Bone marrow (tissue), 2 donors: Measurements from ENCODE around the gene CLSTN2.

Source experiments
- DNase-seq, 2 donors: peaks; one replicate each; lab custom pipeline; 2025; lab: John Stamatoyannopoulos, UW

The CLSTN2 gene

GRCh38 chr3:139944256-139944910 lies 9.4 kb downstream of the CLSTN2 start:
- no peak for DNase-seq

GRCh38 chr3:139945386-139945785 lies 10.4 kb downstream of the CLSTN2 start:
- DNase-seq: no peak

- no peak for DNase-seq
These were observed 11.0 kb downstream of the CLSTN2 start for GRCh38 chr3:139945942-139946341.

- no peak for DNase-seq
These were observed 13.5 kb downstream of the CLSTN2 start for GRCh38 chr3:139948467-139948866.

GRCh38 chr3:139948898-139949297 lies 13.9 kb downstream of the CLSTN2 start:
- no peak for DNase-seq

- DNase-seq: no peak
These were observed 18.3 kb downstream of the CLSTN2 start for GRCh38 chr3:139953131-139953910.

GRCh38 chr3:139954146-139954860 lies 19.3 kb downstream of the CLSTN2 start:
- no peak for DNase-seq

- DNase-seq: no peak
These were observed 22.9 kb downstream of the CLSTN2 start for GRCh38 chr3:139957844-139958243.

- no peak for DNase-seq
These were observed 34.4 kb downstream of the CLSTN2 start for GRCh38 chr3:139969386-139969785.

- DNase-seq: no peak
These were observed 35.5 kb downstream of the CLSTN2 start for GRCh38 chr3:139970526-139970925.

GRCh38 chr3:139974809-139975425 lies 39.9 kb downstream of the CLSTN2 start:
- DNase-seq: no peak

- DNase-seq: no peak
These were observed 40.8 kb downstream of the CLSTN2 start for GRCh38 chr3:139975594-139976365.

- no peak for DNase-seq
These were observed 44.0 kb downstream of the CLSTN2 start for GRCh38 chr3:139978966-139979365.

GRCh38 chr3:139979991-139980390 lies 45.0 kb downstream of the CLSTN2 start:
- DNase-seq: no peak

- no peak for DNase-seq
These were observed 47.4 kb downstream of the CLSTN2 start for GRCh38 chr3:139982404-139982803.

GRCh38 chr3:139985576-139985975 lies 50.6 kb downstream of the CLSTN2 start:
- DNase-seq: no peak

- no peak for DNase-seq
These were observed 52.9 kb downstream of the CLSTN2 start for GRCh38 chr3:139987908-139988307.

- DNase-seq: no peak
These were observed 53.6 kb downstream of the CLSTN2 start for GRCh38 chr3:139988472-139989156.

GRCh38 chr3:139994891-139995290 lies 59.9 kb downstream of the CLSTN2 start:
- no peak for DNase-seq

- no peak for DNase-seq
These were observed 69.3 kb downstream of the CLSTN2 start for GRCh38 chr3:140004271-140004670.

GRCh38 chr3:140006331-140006730 lies 71.3 kb downstream of the CLSTN2 start:
- no peak for DNase-seq
